EL (cell line): ENCODE data around the gene CADM4.
"Not testable (repeated sequence)": the region's sequence is repeated elsewhere in the genome, so short reads cannot be mapped to it uniquely, and the experiment has no call there.

Experiments used
- DNase-seq: peaks from one replicate; pipeline ENCODE4 v3.0.0-alpha.2; 2016

Gene CADM4

DNA sequence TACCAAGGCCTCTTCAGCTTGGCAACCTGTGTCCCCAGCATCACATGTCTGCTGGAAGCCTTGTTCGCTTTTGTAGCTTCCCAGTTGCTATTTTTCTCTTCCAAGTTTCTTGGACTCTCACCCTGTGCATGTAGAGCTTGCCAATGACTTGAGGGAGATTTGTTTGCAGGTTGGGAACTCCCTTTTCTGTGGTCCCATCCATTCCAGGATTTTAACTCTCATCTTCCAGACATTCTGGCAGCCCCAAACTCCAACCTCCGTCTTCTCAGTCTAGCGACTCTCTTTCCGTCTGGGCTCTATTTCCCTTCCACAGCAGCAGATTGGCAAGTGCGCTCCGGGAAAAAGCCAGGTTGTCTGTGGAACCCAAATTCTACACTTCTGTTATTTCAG, 21.3 kb upstream of the CADM4 start:
- DNase-seq = no peak

- DNase-seq = no peak
Measured at GRCh38 chr19:43660301-43660970, 20.8 kb upstream of the CADM4 start.

- no peak for DNase-seq
Measured at GRCh38 chr19:43658494-43658893, 18.8 kb upstream of the CADM4 start.

DNA sequence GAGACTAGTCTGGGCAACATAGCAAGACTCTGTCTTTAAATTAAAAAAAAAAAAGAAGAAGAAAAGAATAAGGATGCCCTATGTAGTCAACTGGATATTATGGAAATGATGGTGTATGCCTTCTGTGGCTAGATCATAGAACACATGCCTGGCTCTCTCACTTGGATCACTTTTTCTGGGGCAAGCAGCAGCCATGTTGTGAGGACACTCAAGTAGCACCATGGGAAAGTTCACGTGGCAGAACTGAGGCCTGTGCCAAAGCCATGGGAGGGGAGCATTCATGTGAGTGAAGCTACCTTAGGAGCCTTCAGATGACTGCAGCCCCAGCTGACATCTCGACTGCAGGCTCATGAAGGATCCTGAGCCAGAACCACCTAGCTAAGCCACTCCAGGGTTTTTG, 18.4 kb upstream of the CADM4 start:
- DNase-seq = no peak

DNA sequence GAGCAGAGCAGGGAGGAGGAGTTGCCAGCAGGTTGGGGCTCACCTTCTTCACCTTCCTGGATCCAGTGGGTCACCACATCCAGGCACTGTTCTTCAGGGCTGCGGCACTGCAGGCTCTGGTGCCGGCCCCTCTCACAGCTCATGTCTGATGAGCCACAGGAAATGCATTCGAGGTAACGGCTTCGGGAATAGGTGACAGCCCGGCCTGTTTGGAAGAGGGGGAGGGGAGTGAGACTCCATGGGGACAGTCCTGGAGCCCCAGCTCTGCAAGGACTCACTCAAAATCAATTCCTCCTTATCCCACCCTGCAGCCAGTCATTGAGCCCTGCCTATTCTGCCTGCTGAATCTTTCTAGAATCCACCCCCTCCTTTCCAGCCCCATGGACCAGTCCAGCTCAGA, 16.8 kb upstream of the CADM4 start:
- no peak for DNase-seq

DNA sequence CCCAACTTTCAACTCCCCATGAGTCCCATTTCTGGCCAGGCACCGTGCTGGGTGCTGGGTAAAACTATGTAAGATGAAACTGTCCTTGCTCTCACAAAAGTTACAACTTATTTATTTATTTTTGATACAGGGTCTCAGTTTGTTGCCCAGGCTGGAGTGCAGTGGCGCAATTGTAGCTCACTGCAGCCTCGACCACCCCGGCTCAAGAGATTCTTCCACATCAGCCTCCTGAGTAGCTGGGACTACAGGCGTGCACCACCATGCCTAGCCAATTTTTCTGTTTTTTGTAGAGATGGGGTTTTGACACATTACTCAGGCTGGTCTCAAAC, 12.9 kb upstream of the CADM4 start:
- no peak for DNase-seq

GRCh38 chr19:43651758-43652545, 12.3 kb upstream of the CADM4 start:
- peak; percentile 67 for DNase-seq

DNA sequence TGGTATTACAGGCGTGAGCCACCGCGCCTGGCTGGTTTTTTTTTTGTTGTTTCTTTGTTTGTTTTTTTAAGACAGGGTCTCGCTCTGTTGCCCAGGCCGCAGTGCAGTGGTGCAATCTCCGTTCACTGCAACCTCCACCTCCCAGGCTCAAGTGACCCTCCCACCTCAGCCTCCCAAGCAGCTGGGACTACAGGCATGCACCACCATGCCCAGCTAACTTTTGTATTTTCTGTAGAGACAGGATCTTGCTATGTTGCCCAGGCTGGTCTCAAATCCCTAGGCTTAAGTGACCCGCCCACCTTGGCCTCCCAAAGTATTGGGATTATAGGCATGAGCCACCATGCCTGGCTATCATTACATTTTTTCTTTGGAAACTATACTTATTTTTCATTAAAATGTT, 10.6 kb upstream of the CADM4 start:
- not testable (repeated sequence) for DNase-seq

- DNase-seq = no peak
Measured at GRCh38 chr19:43649514-43649913, 9.9 kb upstream of the CADM4 start.

DNA sequence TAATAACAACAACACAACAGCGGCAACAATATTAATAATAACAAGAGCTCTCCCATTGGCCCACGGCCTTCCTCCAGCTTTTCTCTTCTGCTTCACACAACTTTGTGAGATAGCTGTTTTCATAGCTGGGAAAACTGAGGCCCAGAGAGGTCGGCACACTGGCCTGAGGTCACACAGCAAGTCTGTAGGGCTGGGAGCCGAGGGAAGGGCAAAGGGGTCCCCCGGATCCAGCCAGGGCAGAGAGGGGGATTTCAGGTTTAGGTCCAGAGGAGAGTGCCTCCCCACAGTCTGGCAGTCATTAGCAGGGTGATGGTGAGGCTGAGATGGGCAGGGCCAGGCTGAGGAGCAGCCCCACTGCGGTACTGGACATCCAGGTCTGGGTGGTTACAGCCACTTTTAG, 9.0 kb upstream of the CADM4 start:
- no peak for DNase-seq

DNA sequence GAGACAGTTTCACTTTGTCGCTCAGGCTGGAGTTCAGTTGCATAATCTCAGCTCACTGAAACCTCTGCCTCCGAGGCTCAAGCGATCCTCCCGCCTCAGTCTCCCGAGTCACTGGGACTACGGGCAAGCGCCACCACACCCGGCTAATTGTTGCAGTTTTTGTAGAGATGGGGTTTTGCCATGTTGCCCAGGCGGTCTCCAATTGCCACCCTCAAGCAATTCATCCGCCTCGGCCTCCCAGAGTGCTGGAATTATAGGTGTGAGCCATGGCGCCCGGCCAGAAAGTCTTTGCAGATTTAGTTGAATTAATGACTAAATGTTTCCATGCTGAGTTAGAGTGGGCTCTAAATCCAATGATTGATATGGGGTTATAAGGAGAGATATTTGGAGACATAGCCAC, 4.5 kb upstream of the CADM4 start:
- DNase-seq = no peak

DNA sequence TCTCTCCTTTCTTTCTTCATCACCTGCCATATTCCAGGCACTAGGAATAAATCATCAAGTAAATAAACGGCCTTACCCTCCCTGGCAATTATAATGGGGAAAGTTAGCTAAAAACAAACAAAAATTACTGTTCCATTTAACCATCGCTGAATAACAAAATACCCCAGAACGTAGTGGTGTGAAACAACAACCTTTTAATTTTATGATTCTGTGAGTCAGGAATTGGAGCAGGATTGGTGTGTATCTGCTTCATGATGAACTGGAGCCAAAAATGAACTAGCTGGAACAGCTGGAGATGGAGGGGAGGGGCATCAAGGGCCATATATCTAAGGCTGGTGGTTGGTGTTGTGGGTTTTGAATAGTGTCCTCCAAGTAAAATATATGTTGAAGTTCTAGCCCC, 3.7 kb upstream of the CADM4 start:
- no peak for DNase-seq

DNA sequence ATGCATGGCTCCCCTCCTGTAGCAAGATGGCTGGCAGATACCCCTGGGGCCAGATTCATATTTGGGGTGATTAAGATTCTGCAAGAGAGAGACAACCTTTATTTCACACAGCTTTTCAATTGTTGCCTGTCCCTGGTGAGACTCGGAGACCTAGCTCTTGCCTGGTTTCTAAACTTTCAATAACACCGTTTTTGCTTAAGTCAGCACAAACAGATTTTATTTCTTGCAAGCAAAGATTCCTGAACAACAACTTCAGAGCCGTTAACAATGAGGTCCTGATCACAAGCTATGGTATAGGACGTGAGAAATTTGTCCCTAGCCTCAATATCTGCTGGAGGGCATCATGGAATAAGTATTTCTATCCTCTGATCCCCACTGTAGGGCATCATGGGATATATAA, 2.9 kb upstream of the CADM4 start:
- no peak for DNase-seq

DNA sequence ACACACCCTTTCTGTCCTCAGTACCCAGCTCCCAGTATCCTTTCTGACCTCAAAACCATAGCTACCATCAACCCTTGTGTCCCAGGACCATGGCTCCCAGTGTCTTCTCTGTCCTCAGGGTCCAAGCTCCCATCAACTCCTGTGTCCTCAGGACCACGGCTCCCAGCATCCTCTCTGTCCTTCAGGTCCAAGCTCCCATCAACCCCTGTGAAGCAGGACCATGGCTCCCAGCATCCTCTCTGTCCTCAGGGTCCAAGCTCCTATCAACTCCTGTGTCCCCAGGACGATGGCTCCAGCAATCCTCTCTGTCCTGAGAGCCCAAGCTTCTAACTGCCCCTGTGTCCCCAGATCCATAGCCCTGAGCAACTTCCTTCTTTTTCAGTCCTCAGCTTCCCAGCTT, 1.7 kb upstream of the CADM4 start:
- DNase-seq = no peak

DNA sequence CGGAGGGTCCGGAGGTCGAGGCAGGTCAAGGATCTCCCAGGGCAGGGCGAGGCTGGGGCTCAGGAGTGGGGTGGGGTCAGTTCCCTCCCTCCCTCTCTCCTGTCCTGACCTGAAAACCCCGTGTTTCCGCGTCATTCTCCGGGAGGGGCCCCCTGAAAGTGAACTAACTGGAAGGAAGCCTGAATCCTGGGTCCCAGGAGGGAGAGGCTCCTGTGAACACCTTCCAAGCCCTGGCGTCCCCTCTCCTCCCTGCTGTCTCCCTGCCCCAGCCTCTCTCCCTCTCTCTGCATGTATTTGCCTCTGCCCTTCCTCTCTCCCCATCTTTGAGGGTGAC, 741 bp upstream of the CADM4 start:
- DNase-seq = no peak

DNA sequence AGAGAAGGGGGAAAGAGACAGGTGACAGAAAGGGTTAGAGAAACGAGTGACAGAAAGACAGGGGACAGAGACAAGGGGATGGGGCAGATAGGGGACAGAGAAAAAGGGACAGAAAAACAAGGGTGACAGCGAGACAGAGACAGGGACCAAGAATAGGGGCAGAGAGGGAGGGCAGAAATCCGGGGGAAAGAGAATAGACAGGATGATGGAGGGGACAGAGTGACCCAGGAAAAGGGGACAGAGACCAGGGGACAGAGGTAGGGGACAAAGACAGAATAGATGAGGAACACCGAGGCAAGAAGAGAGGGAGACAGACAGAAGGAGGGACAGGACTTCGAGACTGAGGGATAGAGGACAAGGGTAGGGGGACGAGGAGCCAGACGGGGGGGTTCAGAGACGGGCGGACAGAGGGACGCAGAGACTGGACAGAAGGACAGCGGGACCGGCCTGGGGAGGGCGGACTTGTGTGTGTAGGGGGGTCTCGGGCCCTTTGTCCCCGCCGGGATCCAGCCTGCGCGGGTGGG, 593 bp downstream of the CADM4 start:
- DNase-seq = no peak

DNA sequence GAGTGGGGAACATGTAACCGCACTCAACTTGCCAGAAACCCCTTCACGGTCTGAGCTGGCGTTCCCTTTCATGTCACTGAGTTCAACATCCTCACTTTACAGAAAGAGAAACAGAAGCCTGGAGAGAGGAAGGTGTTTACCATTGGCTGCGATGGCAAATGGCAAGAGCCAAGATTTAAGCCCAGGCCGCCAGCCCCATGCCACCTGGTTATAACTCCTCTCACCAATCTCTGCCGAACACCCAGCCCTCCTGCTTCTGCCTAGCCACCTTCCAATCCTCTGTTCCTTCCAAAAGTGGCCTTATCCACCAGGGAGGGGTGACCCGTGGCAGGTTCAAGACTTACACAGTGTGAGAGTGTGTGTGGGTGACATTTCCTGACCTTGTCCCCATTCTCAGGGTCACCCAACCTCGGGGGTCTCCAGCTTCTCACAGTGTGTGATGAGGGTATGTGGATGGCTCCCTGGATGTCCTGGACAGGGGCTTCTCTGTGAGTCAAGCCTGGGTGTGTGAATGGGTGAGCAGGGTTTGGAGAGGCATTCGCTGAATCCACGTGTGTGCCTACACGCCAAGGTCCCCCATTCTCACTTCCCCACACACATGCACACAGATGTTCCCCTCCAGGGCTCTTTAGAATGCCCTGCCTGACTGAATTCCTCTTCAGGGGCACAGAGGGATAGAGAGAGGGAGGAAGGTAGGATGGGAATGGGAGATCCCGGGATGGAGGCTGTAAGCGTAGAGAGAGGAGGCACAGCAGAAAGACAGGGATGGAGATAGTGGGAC, 1.2 kb downstream of the CADM4 start:
- no peak for DNase-seq

DNA sequence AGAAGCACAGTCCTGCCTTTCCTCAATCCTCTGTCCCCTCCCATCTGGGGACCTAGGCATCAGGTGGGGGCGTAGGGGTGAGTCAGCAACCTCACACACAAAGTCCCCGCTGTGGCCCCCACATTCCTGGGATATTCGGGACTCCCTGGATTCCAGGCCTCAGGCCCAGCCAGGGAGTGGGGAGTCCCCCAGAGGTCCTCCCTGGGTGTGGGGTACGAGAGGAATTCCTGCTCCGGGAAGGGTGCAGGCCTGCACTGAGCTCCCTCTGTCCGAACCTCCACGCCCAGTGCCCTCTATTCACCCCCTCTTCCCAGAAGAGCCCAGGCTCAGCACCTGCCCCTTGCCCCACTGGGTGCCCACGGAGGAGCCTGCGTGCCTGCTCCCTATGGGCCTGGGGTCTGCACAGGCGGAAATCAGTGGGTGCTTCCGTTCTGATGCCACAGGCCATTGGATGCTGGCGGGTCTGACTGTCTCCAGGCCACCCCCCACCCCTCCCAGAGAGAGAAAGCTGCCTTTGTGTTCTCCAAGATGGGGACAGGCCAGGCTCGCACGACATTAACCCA, 3.4 kb downstream of the CADM4 start:
- DNase-seq = peak; percentile 66

DNA sequence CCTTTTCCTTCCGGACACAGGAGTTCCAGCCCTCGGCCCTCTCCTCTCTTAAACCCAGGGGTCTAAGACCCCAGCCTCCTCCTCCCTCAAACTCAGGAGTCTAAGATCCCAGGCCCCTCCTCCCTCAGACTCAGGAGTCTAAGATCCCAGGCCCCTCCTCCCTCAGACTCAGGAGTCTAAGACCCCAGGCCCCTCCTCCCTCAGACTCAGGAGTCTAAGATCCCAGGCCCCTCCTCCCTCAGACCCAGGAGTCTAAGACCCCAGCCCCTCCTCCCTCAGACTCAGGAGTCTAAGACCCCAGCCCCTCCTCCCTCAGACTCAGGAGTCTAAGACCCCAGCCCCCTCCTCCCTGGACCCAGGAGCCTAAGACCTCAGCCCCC, 4.1 kb downstream of the CADM4 start:
- not testable (repeated sequence) for DNase-seq

DNA sequence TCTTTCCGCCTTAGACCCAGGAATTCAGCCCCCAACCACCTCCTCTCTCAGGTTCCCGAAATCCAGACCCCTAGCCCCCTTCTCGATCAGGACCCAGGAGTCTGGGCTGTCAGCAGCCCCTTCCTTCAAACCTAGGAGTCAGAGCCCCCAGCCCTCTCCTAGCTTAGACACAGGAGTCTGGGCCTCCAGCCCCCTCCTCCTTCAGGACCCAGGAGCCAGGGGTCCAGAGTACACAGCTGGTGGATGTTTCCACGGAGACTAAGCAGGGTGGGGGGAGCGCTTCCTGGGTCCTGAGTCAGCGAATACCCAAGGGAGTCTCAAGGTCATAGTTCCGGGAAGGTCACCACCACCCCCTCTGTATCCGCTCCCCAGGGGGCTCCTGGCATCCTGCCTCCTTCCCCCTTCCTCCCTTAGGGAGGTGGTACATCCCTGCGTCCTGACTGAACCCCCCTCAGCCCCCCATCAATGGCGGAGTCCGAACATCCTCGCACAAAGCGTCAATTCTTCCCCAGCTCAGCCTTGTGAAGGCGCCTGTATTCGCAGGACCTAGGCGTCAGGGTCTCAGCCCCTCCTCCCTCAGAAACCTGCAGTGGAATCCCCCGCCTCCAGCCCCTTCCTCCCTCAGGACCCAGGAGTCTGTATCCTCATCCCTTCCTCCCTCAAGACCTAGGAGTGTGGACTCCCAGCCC, 4.6 kb downstream of the CADM4 start:
- peak; percentile 30 for DNase-seq

DNA sequence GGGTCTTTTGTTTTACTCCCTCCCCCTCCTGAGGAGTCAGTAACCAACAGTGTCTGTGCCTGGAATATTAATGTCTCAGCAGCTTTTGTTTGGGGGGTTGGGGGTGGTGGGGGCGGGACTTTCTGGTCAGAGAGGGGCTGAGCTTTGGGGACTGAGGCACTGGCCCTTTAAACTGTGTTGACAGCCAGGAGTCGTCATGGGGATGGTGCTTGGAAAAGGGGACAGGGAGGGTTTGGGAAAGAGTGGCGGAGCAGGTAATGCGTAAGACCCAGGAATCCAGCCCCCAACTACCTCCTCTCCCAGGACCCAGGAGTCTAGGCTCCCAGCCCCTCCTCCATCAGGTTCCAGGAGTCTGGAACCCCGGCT, 5.2 kb downstream of the CADM4 start:
- DNase-seq = no peak

DNA sequence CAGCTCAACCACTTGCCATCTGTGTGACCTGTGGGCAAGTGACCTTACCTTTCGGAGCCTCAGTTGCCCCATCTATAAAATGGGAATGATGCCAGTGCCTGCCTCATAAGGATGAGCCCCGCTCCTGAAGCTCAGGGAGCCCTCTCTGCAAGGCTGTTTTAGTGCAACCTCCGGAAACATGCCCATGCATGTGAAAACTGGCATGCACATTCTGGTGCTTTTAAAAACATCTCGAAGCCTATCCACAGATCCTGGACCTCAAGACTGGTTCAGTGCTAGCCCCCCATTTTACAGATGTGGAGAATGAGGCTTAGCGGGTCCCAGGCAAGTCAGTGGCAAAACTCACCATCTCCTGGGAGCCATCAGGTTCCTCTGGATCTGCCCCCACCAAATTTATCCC, 5.6 kb downstream of the CADM4 start:
- no peak for DNase-seq

DNA sequence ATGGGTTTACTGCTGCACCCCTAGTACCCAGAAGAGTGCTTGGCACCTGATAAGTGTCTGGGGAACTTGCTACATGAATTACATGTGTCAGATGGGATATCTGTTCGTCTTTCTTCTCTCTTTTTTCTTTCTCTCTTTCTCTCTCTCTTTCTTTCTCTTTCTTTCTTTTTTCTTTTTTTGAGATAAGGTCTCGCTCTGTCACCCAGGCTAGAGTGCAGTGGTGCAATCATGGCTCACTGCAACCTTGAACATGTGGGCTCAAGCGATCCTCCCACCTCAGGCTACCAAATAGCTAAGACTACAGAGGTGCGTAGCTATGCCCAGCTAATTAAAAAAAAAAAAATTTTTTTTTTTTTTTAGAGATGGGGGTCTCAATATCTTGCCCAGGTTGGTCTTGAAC, 6.1 kb downstream of the CADM4 start:
- DNase-seq = no peak
